ENCODE results near the gene PAN3. TPM values are rescaled to one million over a fixed set of nuclear protein-coding genes. Genes with fewer than 3 reads are reported as not detected.

PAN3 gene

DNA sequence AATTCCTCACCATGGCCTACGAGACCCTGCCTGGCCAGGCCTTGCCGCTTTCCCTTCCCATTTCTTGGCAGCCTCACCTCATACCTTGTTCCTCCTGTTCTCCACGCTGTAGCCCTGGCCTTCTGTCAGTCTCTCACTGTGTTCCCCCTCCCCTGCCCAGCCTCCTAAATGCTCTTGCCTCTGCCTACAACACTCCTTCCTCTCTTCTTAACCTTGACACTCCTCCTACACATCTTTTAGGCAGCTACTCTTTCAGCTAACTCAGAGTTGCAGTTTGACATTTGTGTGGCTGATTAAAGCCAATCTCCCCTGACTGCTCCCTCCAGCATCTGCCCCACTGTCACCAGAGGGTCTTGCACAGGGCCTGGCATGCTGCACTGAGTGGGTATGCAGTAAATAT lies 205.8 kb downstream of the PAN3 start:
- Histone ChIP-seq H3K9ac (ENCODE audit: low read depth, low read length, poor library complexity) (no peak overlapping the region), H2BK120ac (ENCODE audit: low read depth, low read length) (no peak overlapping the region), H2BK15ac (ENCODE audit: low read length) (no peak overlapping the region), H2BK12ac (ENCODE audit: low read length) (no peak overlapping the region), H4K91ac (ENCODE audit: low read depth, low read length, poor library complexity) (no peak overlapping the region), H3K14ac (ENCODE audit: low read length) (no peak overlapping the region), H3K27ac (replicated peaks; ENCODE audit: low read length) (no peak overlapping the region), H3K4me3 (ENCODE audit: low read length in 2 of 2) (no peak overlapping the region), H3K36me3 (replicated peaks in 1 of 2; ENCODE audit: control insufficient read depth in 2 of 2, insufficient read depth in 2 of 2, low read length in 2 of 2) (no peaks in the 10 kb centered on the region), H4K8ac (ENCODE audit: low read depth, low read length) (no peak overlapping the region), H3K9me3 (replicated peaks in 1 of 2; ENCODE audit: control insufficient read depth in 2 of 2, insufficient read depth in 1 of 2, low read depth in 1 of 2, low read length in 2 of 2) (no peaks in the 10 kb centered on the region), H3K4me1 (ENCODE audit: control insufficient read depth in 2 of 2, insufficient read depth in 1 of 2, low read depth in 1 of 2, low read length in 2 of 2) (no peaks in the 10 kb centered on the region), H2AFZ (ENCODE audit: low read length) (no peak overlapping the region), H3K27me3 (ENCODE audit: control insufficient read depth in 3 of 3, insufficient read depth in 3 of 3, low read depth in 1 of 3, low read length in 3 of 3) (peaks cover 0 to 6% (median 0%) of the 10 kb centered on the region in 3 experiments), H3K4me2 (ENCODE audit: insufficient read depth, low read length, poor library complexity, severe bottlenecking) (no peak overlapping the region), H3K18ac (ENCODE audit: low read length) (peak overlapping the region; percentile 37), H3K4ac (ENCODE audit: low read length) (peak overlapping the region; percentile 31), H2BK5ac (ENCODE audit: low read length) (no peak overlapping the region), H3K79me1 (ENCODE audit: low read depth, low read length) (no peaks in the 10 kb centered on the region), H3K23ac (ENCODE audit: low read depth, low read length, poor library complexity) (no peak overlapping the region), H2AK5ac (ENCODE audit: low read depth, low read length) (peak overlapping the region; percentile 56)
- DNase-seq (ENCODE audit: low spot score): no peak
- no CpG with 5 or more reads among the region's 3 CpGs for WGBS, 2 donors (ENCODE audit: extremely low coverage in 2 of 2, insufficient read length in 2 of 2, insufficient replicate concordance in 1 of 2)

Small RNA genes lying within 50 kb of the gene (small RNA-seq; reads per million reads assigned to genes)
- gene RNU6-82P (ENCODE audit: insufficient read depth): not detected
